HG03103 (cell line): ENCODE results near the gene ABHD15.

ENCODE experiments used
- ATAC-seq: cut with Tn5 transposase; IDR thresholded peaks from one replicate; pipeline ENCODE4 v1.9.1; 2021; ENCODE audit warnings: low read depth; ENCODE audit not compliant: unreplicated experiment

ABHD15 gene

GRCh38 chr17:29583324-29584248 is 16.7 kb upstream of the ABHD15 start:
- no peak for ATAC-seq

- ATAC-seq, result no peak
Measured at GRCh38 chr17:29582772-29583171, 15.9 kb upstream of the ABHD15 start.

GRCh38 chr17:29582254-29582765 is 15.5 kb upstream of the ABHD15 start:
- ATAC-seq, result no peak

DNA sequence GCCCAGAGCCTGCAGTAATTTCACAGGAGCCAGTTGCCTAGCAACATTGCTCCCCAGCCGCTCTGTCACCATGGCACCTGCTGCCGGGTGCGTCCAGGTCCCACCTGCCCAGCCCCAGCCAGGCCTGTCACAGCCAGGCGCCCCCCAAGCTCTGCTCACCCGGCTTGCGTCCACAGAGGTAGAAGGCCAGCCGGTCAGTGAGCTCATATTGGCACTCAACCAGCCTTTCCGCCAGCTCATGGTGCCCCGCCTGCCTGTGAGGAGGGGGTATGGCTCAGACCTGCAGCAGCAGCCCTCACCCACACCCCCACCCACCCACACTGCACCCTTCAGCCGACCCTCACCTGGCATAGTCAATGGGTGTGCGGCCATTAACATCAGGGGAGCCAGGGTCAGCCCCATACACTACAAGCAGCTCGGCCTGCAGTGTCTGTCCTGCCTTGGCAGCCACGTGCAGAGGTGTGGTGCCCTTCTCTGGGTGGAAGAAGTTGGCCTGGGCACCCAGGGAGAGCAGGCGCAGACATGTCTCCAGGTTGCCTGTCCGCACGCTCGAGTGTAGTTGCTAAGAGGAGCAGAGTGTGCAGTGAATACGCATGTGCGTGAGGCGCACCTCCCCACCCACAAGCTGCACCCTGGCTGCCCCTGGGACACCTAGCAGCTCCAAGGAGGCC is 14.9 kb upstream of the ABHD15 start:
- ATAC-seq, result no peak

DNA sequence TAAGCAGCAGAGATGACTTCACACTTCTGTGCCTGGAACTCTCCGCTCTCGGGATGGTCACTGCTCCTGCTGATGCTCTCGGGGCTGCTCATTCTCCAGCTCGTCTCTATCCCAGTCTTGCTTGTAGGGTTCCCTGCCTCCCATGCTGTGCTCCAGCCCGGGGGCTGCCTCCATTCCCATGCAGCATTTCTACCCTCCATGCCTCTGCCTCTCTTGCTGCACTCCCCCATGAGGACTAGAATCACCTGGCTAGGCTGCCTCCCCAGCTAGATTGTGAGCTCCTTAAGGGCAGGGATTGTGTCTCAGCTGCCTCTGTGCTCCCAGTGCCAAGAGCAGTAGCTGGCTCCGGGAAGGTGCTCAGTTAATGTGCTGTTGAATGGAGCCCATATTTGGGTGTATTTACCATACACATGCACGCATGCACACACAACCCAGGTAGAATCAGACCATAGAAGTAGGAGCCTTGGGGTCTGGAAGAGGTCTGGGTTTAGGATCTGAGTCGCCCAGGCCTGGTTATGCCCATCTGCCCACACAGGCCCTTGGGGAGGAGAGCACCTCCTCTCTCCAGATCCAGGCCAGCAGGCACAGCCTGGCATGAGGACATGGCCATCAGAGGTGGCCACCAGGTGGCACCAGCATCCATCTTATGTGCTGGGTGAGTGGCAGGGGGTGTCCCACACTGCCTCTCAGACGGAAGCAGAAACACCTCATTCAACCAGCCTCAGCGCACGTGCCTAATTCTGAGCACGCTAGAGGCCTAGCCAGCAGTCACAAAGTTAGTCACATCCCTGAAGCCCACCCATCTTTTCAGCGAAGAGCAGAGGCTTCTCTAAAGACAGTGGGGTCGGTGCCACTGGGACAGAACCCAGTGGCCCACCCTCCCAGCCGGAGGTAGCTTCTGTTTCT is 13.3 kb upstream of the ABHD15 start:
- ATAC-seq, result no peak

GRCh38 chr17:29578626-29579485 is 12.0 kb upstream of the ABHD15 start:
- no peak for ATAC-seq

GRCh38 chr17:29577385-29578211 is 10.8 kb upstream of the ABHD15 start:
- ATAC-seq, result no peak

GRCh38 chr17:29577001-29577370 is 10.1 kb upstream of the ABHD15 start:
- no peak for ATAC-seq

DNA sequence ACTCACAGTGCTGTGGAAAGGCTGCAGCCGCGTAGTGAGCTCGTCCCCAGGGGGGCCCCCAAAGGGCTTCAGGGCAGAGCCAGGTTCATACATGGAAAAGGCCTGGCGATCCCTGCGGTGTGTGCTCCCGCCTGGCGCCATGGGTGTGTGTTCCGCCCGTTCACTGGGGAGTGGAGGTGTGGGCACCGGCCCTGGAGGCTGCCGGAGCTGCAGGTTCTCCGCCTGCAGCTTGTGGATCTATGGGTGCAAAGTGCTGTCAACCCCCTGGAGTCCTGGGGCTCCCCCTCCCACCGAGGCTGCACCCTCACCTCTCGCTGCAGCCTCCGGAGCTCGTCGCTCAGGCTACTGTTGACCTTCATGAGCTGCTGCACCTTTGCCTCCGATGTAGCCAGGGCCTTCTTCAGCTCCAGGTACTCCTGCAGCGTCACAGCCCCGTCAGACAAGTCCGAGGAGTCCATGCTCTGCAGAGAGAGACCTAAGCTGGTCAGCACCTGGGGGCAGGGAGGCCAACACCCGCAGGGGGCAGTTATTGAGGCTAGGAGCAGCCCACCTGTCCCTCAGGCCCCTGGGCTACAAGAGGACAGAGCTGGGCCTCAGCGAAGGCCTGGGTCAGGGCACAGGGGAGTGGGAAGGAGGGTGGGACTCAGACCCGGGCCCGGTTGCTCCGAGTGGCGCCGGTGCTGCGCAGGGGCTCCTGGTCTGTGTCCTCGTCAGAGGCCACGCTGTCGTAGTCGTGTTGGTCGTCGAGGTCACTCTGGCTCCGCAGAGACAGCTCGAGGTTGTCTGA is 9.6 kb upstream of the ABHD15 start:
- no peak for ATAC-seq

GRCh38 chr17:29575511-29576213 is 8.8 kb upstream of the ABHD15 start:
- no peak for ATAC-seq

GRCh38 chr17:29574732-29575510 is 8.1 kb upstream of the ABHD15 start:
- ATAC-seq, result no peak

DNA sequence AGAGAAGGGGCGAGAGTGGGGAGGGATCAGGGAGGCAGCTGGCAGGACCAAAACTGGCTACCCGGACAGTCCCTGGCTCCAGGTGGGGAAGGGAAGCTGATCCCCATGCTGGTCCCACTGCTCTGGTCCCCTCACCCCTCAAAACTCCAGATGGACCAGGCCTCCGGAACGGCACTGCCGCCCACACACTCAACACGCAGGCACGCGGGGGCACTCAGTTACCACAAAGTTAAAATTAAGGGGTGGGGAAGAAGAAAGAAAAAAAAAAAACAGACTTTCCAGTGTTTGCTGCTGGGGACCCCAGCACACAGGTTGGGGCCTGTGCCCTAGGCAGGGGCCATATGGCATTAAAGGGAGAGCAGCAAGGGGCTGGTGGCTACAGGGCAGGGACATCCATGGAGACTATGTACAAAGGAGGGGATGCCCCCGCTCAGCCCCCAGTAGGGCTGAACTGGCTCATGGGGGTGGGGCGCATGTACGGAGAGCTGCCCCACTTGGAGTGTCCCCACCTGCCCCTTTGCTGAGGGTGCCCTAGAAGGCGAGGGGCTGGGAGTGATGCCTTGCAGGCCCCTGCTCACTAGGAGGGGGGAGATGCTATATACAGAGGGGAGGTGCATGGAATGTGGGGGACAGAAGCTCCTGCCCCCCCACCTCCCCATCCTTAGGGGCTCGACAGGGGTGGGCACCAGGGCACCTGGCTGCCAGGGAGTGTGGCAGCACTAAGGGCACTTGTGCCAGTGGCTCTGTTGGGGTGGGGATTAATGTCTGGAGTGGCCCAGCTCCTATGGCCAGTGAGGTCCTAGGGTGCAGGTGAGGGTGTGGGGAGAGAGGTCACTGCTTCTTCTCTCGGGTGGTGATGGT is 7.3 kb upstream of the ABHD15 start:
- ATAC-seq, result no peak

GRCh38 chr17:29573558-29573869 is 6.7 kb upstream of the ABHD15 start:
- ATAC-seq, result no peak

- ATAC-seq, result no peak
Measured at GRCh38 chr17:29572691-29573557, 6.1 kb upstream of the ABHD15 start.
